22Rv1 (cell line): ENCODE data around the gene PTBP1.

Experiments used
- ZFX ChIP-seq: fragments of 450-650 bp; IDR thresholded peaks from 2 replicates; pipeline ENCODE4 v1.6.1; 2017; ENCODE audit warnings: antibody characterized with exemption, borderline replicate concordance
- TF ChIP-seq, protein P1 (sequence below): fragments of 450-650 bp; IDR thresholded peaks from 2 replicates; pipeline ENCODE4 v1.5.1; 2017; ENCODE audit warnings: mild to moderate bottlenecking

DNA sequence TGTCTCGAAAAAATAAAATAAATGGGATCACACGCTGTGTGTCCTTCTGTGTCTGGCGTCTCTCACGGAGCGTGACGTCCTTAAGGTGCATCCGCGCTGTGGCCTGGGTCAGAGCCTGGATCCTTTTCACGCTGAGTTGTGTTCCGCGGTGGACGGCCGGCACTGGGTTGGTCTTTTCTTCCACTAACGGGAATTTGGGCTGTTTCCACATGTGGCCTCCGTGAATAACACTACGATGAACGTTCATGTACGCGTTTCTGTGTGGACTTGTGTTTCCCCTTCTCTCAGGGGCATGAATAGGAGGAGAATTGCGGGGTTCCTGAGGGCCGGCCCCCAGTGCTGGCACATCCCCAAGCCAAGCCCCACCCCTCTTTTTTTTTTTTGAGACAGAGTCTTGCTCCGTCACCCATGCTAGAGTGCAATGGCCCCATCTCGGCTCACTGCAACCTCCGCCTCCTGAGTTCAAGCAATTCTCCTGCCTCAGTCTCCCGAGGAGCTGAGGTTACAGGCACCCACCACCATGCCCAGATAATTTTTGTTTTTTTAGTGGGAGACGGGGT, 6.2 kb upstream of the PTBP1 start:
- TF ChIP-seq, protein P1, sequence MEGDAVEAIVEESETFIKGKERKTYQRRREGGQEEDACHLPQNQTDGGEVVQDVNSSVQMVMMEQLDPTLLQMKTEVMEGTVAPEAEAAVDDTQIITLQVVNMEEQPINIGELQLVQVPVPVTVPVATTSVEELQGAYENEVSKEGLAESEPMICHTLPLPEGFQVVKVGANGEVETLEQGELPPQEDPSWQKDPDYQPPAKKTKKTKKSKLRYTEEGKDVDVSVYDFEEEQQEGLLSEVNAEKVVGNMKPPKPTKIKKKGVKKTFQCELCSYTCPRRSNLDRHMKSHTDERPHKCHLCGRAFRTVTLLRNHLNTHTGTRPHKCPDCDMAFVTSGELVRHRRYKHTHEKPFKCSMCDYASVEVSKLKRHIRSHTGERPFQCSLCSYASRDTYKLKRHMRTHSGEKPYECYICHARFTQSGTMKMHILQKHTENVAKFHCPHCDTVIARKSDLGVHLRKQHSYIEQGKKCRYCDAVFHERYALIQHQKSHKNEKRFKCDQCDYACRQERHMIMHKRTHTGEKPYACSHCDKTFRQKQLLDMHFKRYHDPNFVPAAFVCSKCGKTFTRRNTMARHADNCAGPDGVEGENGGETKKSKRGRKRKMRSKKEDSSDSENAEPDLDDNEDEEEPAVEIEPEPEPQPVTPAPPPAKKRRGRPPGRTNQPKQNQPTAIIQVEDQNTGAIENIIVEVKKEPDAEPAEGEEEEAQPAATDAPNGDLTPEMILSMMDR: no peak
- TF ChIP-seq ZFX: no peak
